ENCODE data around the gene EIF1B. TPM values are rescaled to one million over a fixed set of nuclear protein-coding genes. Genes with fewer than 3 reads are reported as not detected.

The EIF1B gene
- total RNA-seq, 4 donors from 2014 or later = 17.1 to 33.2 (median 23.9) TPM

- no peak for TF ChIP-seq CTCF (IDR thresholded peaks at IDR 0.05)
- TF ChIP-seq POLR2A (IDR thresholded peaks at IDR 0.05) = no peak
- H3K4me3 ChIP-seq (ENCODE audit: low read depth, poor library complexity, severe bottlenecking) = peak overlapping the region; percentile 98
- intact Hi-C loops (cut with DNase I; ENCODE audit: low total_unique reads) = loop anchor here (10.0 kb wide), 1 partner anchor 116 kb away; no protein-coding TSS in a partner anchor
- DNase-seq (ENCODE audit: low spot score in 2 of 2) = no peak
- WGBS, 2 donors = 6 to 11% methylated on average over 6 of the region's 6 CpGs
Measured at GRCh38 chr3:40310705-40311104, 1.2 kb downstream of the EIF1B start.

- TF ChIP-seq POLR2A (IDR thresholded peaks at IDR 0.05) (no peak), CTCF (IDR thresholded peaks at IDR 0.05) (no peak)
- WGBS, 2 donors = 81 to 93% methylated on average over 2 of the region's 2 CpGs
- H3K4me3 ChIP-seq (ENCODE audit: low read depth, poor library complexity, severe bottlenecking) = no peak overlapping the region
- intact Hi-C loops (cut with DNase I; ENCODE audit: low total_unique reads) = loop anchor here (10.0 kb wide), 1 partner anchor 118 kb away; no protein-coding TSS in a partner anchor
- DNase-seq (ENCODE audit: low spot score in 2 of 2) = no peak
Measured at GRCh38 chr3:40312661-40313226, 3.2 kb downstream of the EIF1B start.

GRCh38 chr3:40313975-40314860 is 4.7 kb downstream of the EIF1B start:
- TF ChIP-seq POLR2A (IDR thresholded peaks at IDR 0.05) = no peak
- no peak for TF ChIP-seq CTCF (IDR thresholded peaks at IDR 0.05)
- DNase-seq (ENCODE audit: low spot score in 2 of 2) = peak in 1 of 2 donors; percentile 33
- WGBS, 2 donors = 50 to 58% methylated on average over 8 of the region's 8 CpGs
- H3K4me3 ChIP-seq (ENCODE audit: low read depth, poor library complexity, severe bottlenecking) = no peak overlapping the region
- intact Hi-C loops (cut with DNase I; ENCODE audit: low total_unique reads) = loop anchor here (10.0 kb wide), 1 partner anchor 119 kb away; no protein-coding TSS in a partner anchor

GRCh38 chr3:40317061-40317855 is 7.8 kb downstream of the EIF1B start:
- H3K4me3 ChIP-seq (ENCODE audit: low read depth, poor library complexity, severe bottlenecking) = no peak overlapping the region
- WGBS, 2 donors = 17 to 19% methylated on average over 6 of the region's 6 CpGs
- peak in 1 of 2 donors; percentile 36 for DNase-seq (ENCODE audit: low spot score in 2 of 2)
- TF ChIP-seq POLR2A (IDR thresholded peaks at IDR 0.05) = no peak
- TF ChIP-seq CTCF (IDR thresholded peaks at IDR 0.05) = peak in 1 of 3 donors; percentile 70
- intact Hi-C loops (cut with DNase I; ENCODE audit: low total_unique reads) = loop anchor here (10.0 kb wide), 1 partner anchor 122 kb away; no protein-coding TSS in a partner anchor

GRCh38 chr3:40321818-40322217 is 12.3 kb downstream of the EIF1B start:
- WGBS, 2 donors = 85 to 89% methylated on average over 2 of the region's 2 CpGs
- no peak overlapping the region for H3K4me3 ChIP-seq (ENCODE audit: low read depth, poor library complexity, severe bottlenecking)
- DNase-seq (ENCODE audit: low spot score in 2 of 2) = no peak
- no peak for TF ChIP-seq CTCF (IDR thresholded peaks at IDR 0.05)
- intact Hi-C loops (cut with DNase I; ENCODE audit: low total_unique reads) = loop anchor here (10.0 kb wide), 2 partner anchors 133 to 263 kb away; partner anchors contain the start of gene RPL14
